Parathyroid adenoma (tissue), 2 donors: ENCODE measurements around the gene NLE1.

Experiments used
- H2AFZ ChIP-seq: fragments of 300-600 bp; sonication (generic); one replicate; pipeline ENCODE4 v1.7.0; 2017; ENCODE audit warnings: antibody characterized with exemption, mild to moderate bottlenecking
- H3K27ac ChIP-seq: fragments of 300-600 bp; sonication (generic); one replicate; pipeline ENCODE4 v1.7.0; 2017
- H3K27me3 ChIP-seq: fragments of 300-600 bp; sonication (generic); one replicate; pipeline ENCODE4 v1.7.0; 2017; ENCODE audit warnings: low read length; ENCODE audit not compliant: control insufficient read depth, insufficient read depth
- H3K36me3 ChIP-seq: fragments of 300-600 bp; sonication (generic); one replicate; pipeline ENCODE4 v1.7.0; 2017; ENCODE audit warnings: low read length; ENCODE audit not compliant: control insufficient read depth, insufficient read depth
- H3K4me1 ChIP-seq: fragments of 300-600 bp; sonication (generic); one replicate; pipeline ENCODE4 v1.7.0; 2017; ENCODE audit warnings: control low read depth
- H3K4me2 ChIP-seq: fragments of 300-600 bp; sonication (generic); one replicate; pipeline ENCODE4 v1.7.0; 2017; ENCODE audit warnings: low read length
- H3K4me3 ChIP-seq: fragments of 300-600 bp; sonication (generic); one replicate; pipeline ENCODE4 v1.7.0; 2017; ENCODE audit warnings: low read depth, low read length
- H3K79me2 ChIP-seq: fragments of 300-600 bp; sonication (generic); one replicate; pipeline ENCODE4 v1.7.0; 2017; ENCODE audit warnings: control low read depth
- H3K9ac ChIP-seq: fragments of 300-600 bp; sonication (generic); one replicate; pipeline ENCODE4 v1.7.0; 2017; ENCODE audit warnings: mild to moderate bottlenecking
- H3K9me3 ChIP-seq: fragments of 300-600 bp; sonication (generic); one replicate; pipeline ENCODE4 v1.7.0; 2017; ENCODE audit warnings: low read length; ENCODE audit not compliant: control insufficient read depth
- CTCF ChIP-seq: fragments of 300-600 bp; sonication (generic); IDR thresholded peaks from one replicate; pipeline ENCODE4 v1.7.0; 2017; ENCODE audit warnings: antibody characterized with exemption, mild to moderate bottlenecking
- donor health status: primary hyperparathyroidism.

NLE1 gene

GRCh38 chr17:35080536-35080935, 61.6 kb downstream of the NLE1 start:
- no peaks in the 10 kb centered on the region for H3K9me3 ChIP-seq
- H3K9ac ChIP-seq, result no peak overlapping the region
- H2AFZ ChIP-seq, result no peak overlapping the region
- no peak overlapping the region for H3K4me2 ChIP-seq
- H3K27ac ChIP-seq, result no peak overlapping the region
- no peaks in the 10 kb centered on the region for H3K4me1 ChIP-seq
- peaks cover 41% of the 10 kb centered on the region for H3K79me2 ChIP-seq
- H3K4me3 ChIP-seq, result no peak overlapping the region
- TF ChIP-seq CTCF, result no peak
- H3K36me3 ChIP-seq, result no peaks in the 10 kb centered on the region
- H3K27me3 ChIP-seq, result no peaks in the 10 kb centered on the region

GRCh38 chr17:35079547-35080423, 62.3 kb downstream of the NLE1 start:
- Histone ChIP-seq H3K27ac (no peak overlapping the region), H3K79me2 (peaks cover 42% of the 10 kb centered on the region), H2AFZ (no peak overlapping the region), H3K4me1 (no peaks in the 10 kb centered on the region), H3K4me2 (no peak overlapping the region), H3K36me3 (no peaks in the 10 kb centered on the region), H3K4me3 (no peak overlapping the region), H3K27me3 (no peaks in the 10 kb centered on the region), H3K9ac (no peak overlapping the region), H3K9me3 (no peaks in the 10 kb centered on the region)
- TF ChIP-seq CTCF, result no peak
